Fibroblast of skin of scalp (primary cell): ENCODE measurements around the gene HSDL1.
"Not testable (repeated sequence)": the region's sequence is repeated elsewhere in the genome, so short reads cannot be mapped to it uniquely, and the experiment has no call there.

Source experiments
- DNase-seq: peaks from one replicate; pipeline ENCODE4 v3.0.0-alpha.2; 2013

Gene HSDL1

DNA sequence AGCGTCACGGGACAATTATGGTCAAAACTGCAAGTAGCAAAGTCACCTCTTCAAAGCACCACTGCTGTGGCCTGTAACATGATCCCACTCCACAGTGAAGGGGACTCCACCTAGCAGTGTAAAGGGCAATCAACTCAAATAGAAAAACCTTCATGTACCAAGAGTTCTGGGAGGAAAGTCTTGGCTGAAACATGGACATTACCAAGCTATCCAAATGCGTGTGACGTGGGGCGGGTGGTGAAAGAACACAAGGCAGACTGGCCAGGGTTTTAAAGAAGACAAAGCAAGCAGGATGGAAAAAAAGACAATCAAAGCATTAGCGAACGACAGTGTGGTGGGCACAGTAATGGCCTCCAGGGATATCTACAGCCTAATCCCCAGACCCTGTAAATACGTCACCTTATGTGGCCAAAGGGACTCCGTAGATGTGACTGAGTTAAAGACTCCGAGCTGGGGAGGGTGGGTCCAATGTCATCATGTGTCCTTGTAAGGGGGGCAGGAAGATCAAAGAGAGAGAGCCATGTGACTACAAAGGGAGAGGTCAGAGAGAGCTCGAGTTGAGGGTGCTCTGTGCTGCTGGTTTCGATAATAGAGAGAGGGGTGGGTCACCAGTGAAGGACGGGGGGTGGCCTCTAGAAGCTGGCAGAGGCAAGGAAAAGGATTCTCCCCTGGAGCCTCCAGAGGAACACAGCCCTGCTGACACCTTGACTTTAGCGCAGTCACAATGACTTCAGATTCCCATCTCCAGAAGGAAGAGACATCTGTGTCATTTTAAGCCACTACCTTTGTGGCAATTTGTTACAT is 6.0 kb downstream of the HSDL1 start:
- no peak for DNase-seq

GRCh38 chr16:84138500-84138823 is 6.5 kb downstream of the HSDL1 start:
- DNase-seq, result no peak

DNA sequence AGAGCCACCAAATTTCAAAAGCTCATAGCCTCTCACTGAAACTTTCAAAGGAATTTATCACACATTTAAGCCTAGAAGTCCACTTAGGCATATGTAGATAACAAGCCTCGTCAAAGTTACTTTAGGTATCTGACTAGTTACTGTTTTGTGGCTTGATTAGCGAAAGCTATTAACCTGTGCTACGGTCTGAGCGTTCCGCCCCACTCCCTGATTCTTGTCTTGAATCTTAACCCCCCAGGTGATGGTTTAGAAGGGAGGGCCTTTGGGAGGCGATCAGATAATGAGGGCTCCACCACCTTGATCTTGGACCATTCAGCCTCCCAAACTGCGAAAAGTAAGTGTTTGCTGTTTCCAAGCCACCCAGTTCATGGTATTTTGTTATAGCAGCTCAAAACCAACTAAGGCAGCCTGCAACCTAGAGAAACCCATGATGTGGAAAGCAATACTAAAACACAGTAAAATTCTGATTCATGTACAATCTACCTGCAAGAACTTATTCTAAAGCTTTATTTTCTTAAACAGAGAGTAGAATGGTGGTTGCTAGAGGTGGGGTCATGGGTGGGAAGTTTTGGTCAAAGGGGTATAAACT is 7.1 kb downstream of the HSDL1 start:
- no peak for DNase-seq

DNA sequence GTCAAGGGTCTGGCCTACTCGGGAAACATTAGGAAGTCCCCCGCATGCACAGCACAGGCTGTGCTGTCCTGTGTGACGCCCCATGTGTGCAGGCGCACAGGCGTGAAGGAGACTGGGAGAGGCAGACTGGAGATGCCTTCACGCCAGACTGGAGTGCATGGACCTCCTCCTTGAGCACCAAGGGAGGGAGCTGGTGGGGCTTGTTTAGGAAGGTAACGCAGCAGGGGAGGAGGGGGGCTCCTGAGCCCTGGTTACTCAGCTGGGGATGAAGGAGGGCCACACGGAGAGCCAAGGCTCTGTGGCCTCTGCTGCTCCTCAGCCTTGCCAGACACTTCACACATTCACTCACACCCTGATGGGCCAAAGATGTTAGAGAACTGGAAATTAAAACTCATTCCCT is 7.7 kb downstream of the HSDL1 start:
- DNase-seq, result no peak

DNA sequence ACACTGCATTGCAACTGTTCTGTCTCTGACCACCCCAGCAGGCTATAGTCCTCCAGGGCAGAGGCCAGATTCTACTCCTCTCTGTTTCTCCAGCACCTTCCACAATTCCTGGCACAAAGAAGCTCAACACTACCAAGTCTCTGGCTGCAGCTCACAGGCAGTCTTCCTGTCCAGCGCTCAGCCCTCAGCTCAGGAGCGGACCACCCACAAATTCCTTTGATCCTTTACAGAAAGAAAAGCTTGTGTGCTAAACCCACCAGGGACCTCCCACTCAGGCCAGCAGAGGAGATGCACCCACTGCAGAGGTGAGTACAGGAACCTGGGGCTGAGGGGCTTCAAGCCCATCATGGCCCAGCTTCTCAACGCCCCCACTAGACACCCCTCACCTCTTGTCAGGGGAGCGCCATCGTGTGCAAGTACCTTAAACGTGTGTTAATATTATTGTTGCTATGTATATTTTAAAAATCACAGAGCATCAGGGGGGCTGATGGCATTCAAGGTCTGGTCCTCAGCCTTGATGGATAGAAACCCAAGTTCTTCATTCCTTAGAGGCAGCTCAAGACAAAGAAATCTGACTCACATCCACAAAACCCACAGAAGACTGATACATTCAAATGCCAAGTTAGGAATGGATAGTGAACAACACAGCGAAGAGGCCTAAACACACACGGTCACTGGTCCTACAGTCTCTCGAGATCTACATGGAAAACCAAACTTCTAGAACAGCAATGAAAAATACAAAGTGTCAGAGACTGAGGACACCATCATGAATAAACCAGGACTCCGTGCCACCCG is 8.4 kb downstream of the HSDL1 start:
- peak; percentile 26 for DNase-seq

GRCh38 chr16:84132527-84133285 is 12.3 kb downstream of the HSDL1 start:
- DNase-seq, result no peak

GRCh38 chr16:84131117-84131516 is 13.9 kb downstream of the HSDL1 start:
- DNase-seq, result no peak

GRCh38 chr16:84124257-84125073 is 20.5 kb downstream of the HSDL1 start:
- no peak for DNase-seq

DNA sequence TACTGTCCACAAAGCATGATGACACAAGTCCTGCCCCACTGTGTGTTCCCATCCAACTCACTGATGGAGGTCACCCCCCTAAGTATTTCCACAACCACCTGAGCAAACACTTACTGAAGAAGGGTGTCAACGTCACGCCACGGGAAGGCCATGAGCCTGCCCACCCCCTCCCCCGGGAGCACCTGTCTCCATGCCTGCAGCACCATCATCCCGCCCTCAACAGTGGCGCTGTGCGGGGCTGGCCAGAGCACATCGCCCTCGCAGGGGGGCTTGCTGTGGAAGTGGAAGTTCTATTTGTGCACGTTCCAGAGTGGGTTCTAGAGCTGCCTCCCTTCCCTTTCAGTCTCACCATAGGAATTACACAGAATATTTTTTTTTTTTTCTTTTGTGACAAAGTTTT is 24.0 kb downstream of the HSDL1 start:
- DNase-seq, result no peak

DNA sequence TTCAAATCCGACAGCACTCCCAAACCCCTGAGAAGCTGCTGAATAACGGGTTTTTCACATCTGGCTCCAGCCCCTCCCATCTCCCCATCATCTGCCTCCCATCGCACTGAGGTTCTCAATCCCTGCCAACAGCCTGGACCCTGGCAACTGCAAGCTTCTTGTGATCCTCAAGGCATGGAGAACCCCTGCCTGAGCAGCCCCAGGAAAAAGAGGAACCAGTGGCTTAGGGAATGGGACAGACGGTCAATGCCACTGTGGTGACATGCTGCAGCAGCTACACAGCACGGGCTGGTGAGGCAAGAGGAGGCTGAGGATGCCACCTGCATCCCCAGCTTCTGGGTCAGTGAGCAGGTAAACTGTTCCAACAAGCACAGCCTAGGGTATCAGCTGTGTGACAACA is 25.0 kb downstream of the HSDL1 start:
- DNase-seq, result no peak

DNA sequence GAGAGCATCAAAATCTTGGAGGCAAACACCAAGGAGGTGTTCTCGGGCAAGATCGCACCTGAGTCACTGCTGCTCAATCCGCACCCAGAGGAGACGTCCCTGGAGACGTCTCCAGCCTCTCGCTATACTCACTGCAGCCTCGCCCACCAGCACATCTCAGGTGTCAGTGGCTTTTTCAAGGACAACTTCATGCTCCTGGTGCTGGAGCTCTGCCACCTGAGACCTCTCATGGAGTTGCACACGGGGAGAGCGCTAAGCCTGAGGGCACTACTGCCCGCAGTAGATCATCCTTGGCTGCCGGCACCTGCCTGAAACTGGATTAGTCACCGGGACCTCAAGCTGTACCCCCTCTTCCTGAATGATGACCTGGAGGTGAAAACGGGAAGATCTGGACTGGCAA is 25.6 kb downstream of the HSDL1 start:
- DNase-seq, result no peak

GRCh38 chr16:84118315-84118714 is 26.7 kb downstream of the HSDL1 start:
- DNase-seq, result not testable (repeated sequence)

- DNase-seq, result peak; percentile 28
Measured at GRCh38 chr16:84117494-84117843, 27.5 kb downstream of the HSDL1 start.

GRCh38 chr16:84116720-84117493 is 28.1 kb downstream of the HSDL1 start, which contains the start of gene MBTPS1:
MBTPS1 (minus strand) TSS chr16:84116942; CDS start chr16:84101783, 15,159 bp downstream.
- peak; percentile 99 for DNase-seq

GRCh38 chr16:84115919-84116719 is 28.9 kb downstream of the HSDL1 start:
- DNase-seq, result peak; percentile 14

DNA sequence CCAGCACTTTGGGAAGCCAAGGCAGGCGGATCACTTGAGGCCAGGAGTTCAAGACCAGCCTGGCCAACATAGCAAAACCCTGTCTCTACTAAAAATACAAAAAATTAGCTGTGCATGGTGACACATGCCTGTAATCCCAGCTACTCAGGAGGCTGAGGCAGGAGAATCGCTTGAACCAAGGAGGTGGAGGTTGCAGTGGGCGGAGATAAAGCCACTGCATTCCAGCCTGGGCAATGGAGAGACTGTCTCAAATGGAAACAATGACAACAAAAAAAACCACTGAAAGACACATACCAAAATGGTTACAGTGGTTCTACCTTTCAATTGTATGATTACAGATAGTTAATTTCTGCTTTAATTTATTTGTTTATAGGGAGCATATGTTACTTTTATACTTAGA is 33.0 kb downstream of the HSDL1 start:
- peak; percentile 11 for DNase-seq

DNA sequence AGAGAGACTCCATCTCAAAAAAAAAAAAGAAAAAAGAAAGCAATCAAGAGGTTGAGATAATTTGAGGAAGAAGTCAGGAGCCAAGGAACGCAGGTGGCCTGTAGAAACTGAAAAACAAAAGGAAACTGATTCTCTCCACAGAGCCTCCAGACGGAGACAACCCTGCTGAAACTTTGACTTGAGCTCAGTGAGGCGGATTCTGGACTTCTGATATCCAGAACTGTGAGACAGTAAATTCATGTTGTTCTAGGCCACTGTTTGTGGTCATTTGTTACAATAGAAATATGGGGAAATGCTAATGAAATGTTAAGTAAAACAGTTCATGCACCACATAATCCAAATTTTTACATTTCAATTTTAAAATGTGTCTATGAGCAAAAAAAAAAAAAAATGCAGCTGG is 33.5 kb downstream of the HSDL1 start:
- no peak for DNase-seq

GRCh38 chr16:84110527-84110926 is 34.5 kb downstream of the HSDL1 start:
- DNase-seq, result no peak

GRCh38 chr16:84109598-84110335 is 35.2 kb downstream of the HSDL1 start:
- DNase-seq, result no peak

- DNase-seq, result no peak
Measured at GRCh38 chr16:84107921-84108320, 37.1 kb downstream of the HSDL1 start.
